GM21381 (cell line): ENCODE data around the gene DCC.

Source experiments
- ATAC-seq: cut with Tn5 transposase; IDR thresholded peaks from one replicate; pipeline ENCODE4 v1.9.1; 2021; ENCODE audit warnings: mild to moderate bottlenecking, moderate library complexity; ENCODE audit not compliant: unreplicated experiment

The DCC gene

GRCh38 chr18:53543711-53544110 lies 1203.7 kb downstream of the DCC start:
- ATAC-seq: no peak

GRCh38 chr18:53544917-53545316 lies 1204.9 kb downstream of the DCC start:
- ATAC-seq: no peak

- no peak for ATAC-seq
Observed at GRCh38 chr18:53551868-53552426, 1212.0 kb downstream of the DCC start.

- ATAC-seq: no peak
Observed at GRCh38 chr18:53553030-53553429, 1213.0 kb downstream of the DCC start.

- ATAC-seq: no peak
Observed at GRCh38 chr18:53556450-53556849, 1216.5 kb downstream of the DCC start.

GRCh38 chr18:53560546-53560945 lies 1220.5 kb downstream of the DCC start:
- no peak for ATAC-seq

GRCh38 chr18:53566626-53567025 lies 1226.6 kb downstream of the DCC start:
- no peak for ATAC-seq

GRCh38 chr18:53567929-53568574 lies 1228.1 kb downstream of the DCC start:
- no peak for ATAC-seq
